Upper lobe of right lung (tissue), 1 donor: ENCODE data around the gene OLIG2. TPM values are rescaled to one million over a fixed set of nuclear protein-coding genes. Genes with fewer than 3 reads are reported as not detected.

Source experiments
- ATAC-seq: fragments of 200-7000 bp; cut with Tn5 transposase; one replicate; pipeline ENCODE4 v1.9.1; 2020; ENCODE audit warnings: mild to moderate bottlenecking, moderate library complexity
- DNase-seq: peaks from one replicate; pipeline ENCODE4 v3.0.0-alpha.2; 2020
- H3K27ac ChIP-seq: fragments of 200-600 bp; one replicate; pipeline ENCODE4 v1.8.0; 2022
- H3K27me3 ChIP-seq: fragments of 200-600 bp; one replicate; pipeline ENCODE4 v1.8.0; 2022; ENCODE audit warnings: mild to moderate bottlenecking
- H3K36me3 ChIP-seq: fragments of 200-600 bp; one replicate; pipeline ENCODE4 v1.8.0; 2022
- H3K4me1 ChIP-seq: fragments of 200-600 bp; one replicate; pipeline ENCODE4 v1.8.0; 2022
- H3K4me3 ChIP-seq: fragments of 200-600 bp; one replicate; pipeline ENCODE4 v1.8.0; 2022; ENCODE audit warnings: mild to moderate bottlenecking
- H3K9me3 ChIP-seq: fragments of 200-600 bp; one replicate; pipeline ENCODE4 v1.8.0; 2022
- intact Hi-C: fragments of 100-400 bp; cut with DNase I; formaldehyde crosslinking; loops from one replicate; pipeline ENCODE4 v1.11.0; 2022
- total RNA-seq: library from RNA; stranded (reverse); fragmentation: NEBNext Ultra II Directional; extraction: Animal tissue kit (Norgen Biotek cat#: 25700); gene quantifications from one replicate; pipeline ENCODE4 v1.2.1, GENCODE V29; 2021
- TF ChIP-seq, protein P1 (sequence below): fragments of 200-600 bp; IDR thresholded peaks from one replicate; pipeline ENCODE4 v1.8.0; 2022; ENCODE audit warnings: antibody characterized with exemption
- donor health status: DM: no; HTN: yes; CAD: no; lungs with severe emphysema.

Gene OLIG2
- total RNA-seq, 1 donor from 2014 or later: not detected

DNA sequence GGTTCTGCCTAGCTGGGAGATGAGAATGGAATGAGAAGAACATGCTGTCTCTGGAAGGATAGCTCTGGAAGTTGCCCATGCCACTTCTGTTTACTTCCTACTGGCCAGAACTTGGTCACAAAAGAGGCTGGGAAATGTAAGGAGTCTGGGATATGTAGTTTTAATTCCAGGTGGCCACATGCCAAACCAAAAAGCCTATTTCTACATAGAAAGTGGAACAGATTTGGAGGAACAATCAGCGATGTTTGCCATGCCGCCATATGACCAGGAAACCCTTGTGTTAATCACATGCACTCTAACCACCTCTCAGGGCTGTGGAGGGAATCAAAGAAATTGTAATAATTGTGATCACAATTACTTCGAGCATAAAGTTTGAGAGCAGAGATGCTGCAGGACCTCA, 10.0 kb upstream of the OLIG2 start:
- Histone ChIP-seq H3K36me3 (no peaks in the 10 kb centered on the region), H3K27ac (no peak overlapping the region), H3K27me3 (peaks cover 47% of the 10 kb centered on the region), H3K9me3 (no peaks in the 10 kb centered on the region), H3K4me3 (no peak overlapping the region), H3K4me1 (peaks cover 7% of the 10 kb centered on the region)
- no peak for ATAC-seq
- intact Hi-C loops: no loop called here
- no peak for DNase-seq
- TF ChIP-seq, protein P1, sequence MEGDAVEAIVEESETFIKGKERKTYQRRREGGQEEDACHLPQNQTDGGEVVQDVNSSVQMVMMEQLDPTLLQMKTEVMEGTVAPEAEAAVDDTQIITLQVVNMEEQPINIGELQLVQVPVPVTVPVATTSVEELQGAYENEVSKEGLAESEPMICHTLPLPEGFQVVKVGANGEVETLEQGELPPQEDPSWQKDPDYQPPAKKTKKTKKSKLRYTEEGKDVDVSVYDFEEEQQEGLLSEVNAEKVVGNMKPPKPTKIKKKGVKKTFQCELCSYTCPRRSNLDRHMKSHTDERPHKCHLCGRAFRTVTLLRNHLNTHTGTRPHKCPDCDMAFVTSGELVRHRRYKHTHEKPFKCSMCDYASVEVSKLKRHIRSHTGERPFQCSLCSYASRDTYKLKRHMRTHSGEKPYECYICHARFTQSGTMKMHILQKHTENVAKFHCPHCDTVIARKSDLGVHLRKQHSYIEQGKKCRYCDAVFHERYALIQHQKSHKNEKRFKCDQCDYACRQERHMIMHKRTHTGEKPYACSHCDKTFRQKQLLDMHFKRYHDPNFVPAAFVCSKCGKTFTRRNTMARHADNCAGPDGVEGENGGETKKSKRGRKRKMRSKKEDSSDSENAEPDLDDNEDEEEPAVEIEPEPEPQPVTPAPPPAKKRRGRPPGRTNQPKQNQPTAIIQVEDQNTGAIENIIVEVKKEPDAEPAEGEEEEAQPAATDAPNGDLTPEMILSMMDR: no peak

DNA sequence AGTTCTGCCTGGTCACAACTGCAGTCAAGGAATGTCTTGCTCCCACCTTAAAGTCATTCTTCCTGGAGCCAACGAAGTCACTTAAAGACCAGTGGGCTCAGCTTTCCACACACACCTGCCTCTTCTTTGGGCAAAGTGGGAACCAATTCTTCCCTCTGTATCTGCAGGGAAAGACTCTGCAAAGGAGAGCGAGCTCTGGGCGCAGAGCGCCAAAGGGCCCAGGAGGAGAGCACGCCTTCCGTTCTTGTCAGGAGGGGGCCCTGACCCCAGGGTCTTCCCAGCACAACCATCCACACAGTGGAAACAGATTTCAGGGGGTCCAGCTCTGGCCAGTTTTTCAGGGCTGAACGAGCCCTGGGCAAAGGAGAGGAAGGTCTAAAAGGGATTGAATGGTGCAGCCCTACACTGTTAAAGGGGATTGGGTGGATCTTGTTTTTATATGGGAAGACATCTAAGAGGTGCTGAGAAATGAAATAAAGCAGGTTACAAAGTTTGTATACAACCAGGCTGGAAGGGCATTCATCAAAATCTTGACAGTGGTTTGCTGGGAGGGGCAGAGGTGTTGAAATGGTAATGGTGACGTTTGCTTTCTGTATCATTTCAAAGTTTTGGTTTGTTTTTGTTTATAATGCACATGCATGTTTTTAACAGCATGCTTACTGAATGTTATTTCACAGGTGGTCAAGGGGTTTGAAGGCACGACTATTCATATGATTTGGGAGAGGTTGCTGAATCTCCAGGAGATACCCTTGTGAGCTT, 6.8 kb upstream of the OLIG2 start:
- no peaks in the 10 kb centered on the region for H3K9me3 ChIP-seq
- H3K4me3 ChIP-seq: no peak overlapping the region
- peaks cover 23% of the 10 kb centered on the region for H3K4me1 ChIP-seq
- TF ChIP-seq, protein P1: no peak
- DNase-seq (no peak), ATAC-seq (no peak)
- intact Hi-C loops: no loop called here
- no peak overlapping the region for H3K27ac ChIP-seq
- peaks cover 78% of the 10 kb centered on the region for H3K27me3 ChIP-seq
- no peaks in the 10 kb centered on the region for H3K36me3 ChIP-seq

DNA sequence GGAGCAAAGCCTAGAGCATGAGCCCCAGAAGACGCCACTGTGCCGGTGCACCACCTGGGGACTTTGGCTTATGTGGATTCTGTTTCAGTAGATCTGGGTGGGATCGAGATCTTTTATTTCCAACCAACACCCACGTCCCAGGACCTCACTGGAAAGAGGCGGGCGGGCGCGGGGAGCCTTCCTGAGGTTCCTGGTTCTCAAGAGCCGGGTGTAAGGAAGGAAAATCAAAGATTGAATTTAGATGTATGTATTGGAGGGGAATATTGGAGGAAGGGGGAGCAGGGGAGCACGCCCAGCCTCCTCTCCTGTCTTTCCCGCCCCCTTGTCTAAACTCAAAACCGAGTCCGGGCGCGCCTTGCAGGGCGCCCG, 6.2 kb upstream of the OLIG2 start:
- peaks cover 84% of the 10 kb centered on the region for H3K27me3 ChIP-seq
- no peak overlapping the region for H3K27ac ChIP-seq
- DNase-seq (no peak), ATAC-seq (no peak)
- H3K4me1 ChIP-seq: peaks cover 23% of the 10 kb centered on the region
- H3K36me3 ChIP-seq: no peaks in the 10 kb centered on the region
- no peak overlapping the region for H3K4me3 ChIP-seq
- no peaks in the 10 kb centered on the region for H3K9me3 ChIP-seq
- TF ChIP-seq, protein P1: no peak
- intact Hi-C loops: no loop called here

DNA sequence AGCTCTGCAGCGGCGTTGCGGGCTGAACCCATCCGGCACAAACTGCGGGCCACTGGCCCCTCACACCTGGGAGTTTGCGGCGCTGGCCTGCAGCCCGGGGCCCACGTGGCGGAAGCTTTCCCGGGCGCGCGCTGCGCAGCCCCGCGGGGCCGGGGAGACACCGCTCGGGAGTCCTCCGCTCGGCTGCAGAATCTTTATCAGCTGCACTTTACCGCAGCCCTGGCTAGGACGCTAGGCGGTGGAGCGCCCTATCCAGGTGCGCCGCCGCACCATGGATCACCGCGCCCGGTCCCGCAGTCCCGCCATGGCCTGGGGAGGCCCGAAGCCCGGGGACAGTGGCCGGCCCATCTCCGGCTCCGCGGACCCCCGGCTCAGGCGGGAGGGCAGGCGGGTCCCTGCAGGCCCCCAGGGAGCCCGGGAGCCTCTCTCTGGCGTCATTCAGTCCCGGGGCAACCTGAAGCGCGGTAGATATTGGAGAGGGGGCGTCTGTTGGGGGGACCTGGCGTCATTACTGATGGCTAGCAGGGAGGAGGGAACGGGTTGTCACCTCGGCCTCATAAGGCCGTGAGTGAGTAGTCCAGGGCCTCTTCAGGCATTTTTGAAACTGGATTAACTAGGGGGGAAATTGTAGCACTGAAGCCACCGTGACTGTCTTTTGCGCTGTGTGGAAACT, 5.7 kb upstream of the OLIG2 start:
- DNase-seq: no peak
- peak overlapping the region; percentile 14 for H3K4me3 ChIP-seq

DNA sequence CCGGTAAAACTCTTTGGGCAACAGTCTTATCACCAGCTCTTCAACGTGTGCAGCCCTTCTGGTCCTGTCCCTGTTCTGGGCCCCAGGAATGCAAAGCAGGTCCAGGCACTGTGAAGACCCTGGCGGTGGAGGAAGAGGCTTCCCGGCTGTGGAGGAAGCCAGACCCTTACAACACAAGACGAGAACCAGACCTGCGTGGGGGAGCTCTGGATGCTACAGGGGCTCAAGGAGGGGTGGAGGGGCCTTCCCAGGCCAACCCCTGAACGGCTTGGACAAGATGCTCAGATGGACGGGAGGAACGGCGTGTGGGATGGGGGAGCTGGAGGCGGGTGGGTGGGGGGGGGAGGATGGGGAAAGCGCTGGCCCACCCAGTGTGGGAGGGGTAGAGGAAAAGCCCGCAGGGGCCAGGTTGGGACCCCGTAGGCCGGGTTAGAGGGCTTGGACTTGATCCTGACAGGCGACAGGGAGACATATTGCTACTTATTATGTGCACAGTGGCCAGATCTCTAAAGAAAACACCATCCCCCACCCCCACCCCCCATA, 5.1 kb upstream of the OLIG2 start:
- Histone ChIP-seq H3K9me3 (no peaks in the 10 kb centered on the region), H3K4me1 (peaks cover 23% of the 10 kb centered on the region), H3K4me3 (no peak overlapping the region), H3K36me3 (no peaks in the 10 kb centered on the region), H3K27ac (no peak overlapping the region), H3K27me3 (peaks cover 91% of the 10 kb centered on the region)
- ATAC-seq (no peak), DNase-seq (no peak)
- intact Hi-C loops: no loop called here
- TF ChIP-seq, protein P1: no peak

More for the DNA sequence above, 5.7 kb upstream of the OLIG2 start:
- ATAC-seq: no peak
- H3K27me3 ChIP-seq: peaks cover 90% of the 10 kb centered on the region
- H3K36me3 ChIP-seq: no peaks in the 10 kb centered on the region
- H3K27ac ChIP-seq: no peak overlapping the region
- H3K4me1 ChIP-seq: peaks cover 23% of the 10 kb centered on the region
- TF ChIP-seq, protein P1: no peak
- intact Hi-C loops: no loop called here
- no peaks in the 10 kb centered on the region for H3K9me3 ChIP-seq
